HG02798 (cell line): Measurements from ENCODE around the gene FUNDC2.
A peak's percentile ranks its signal among the peaks of the same experiment; 100 is the strongest.

Experiments used
- ATAC-seq: cut with Tn5 transposase; IDR thresholded peaks from one replicate; pipeline ENCODE4 v1.9.1; 2021; ENCODE audit warnings: mild to moderate bottlenecking; ENCODE audit not compliant: unreplicated experiment, poor library complexity

FUNDC2 gene

DNA sequence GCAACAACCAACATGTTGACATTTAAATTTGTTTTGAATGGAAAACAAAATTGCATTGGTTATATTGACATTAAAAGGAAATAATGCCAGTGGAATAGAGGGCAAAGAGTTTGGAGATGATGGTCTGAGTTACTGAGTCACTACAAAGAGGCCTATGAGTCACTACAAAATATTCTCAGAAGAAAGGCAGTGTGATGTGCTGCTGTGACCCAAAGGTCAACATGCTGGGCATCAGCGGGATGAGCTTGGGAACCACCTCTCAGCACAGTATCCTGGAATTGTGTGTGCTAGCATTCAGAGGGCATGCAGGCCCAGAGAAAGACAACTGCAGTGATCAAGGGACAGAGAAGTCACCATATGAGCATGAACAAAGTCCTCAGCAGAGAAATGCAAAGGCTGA is 41.5 kb downstream of the FUNDC2 start:
- no peak for ATAC-seq

DNA sequence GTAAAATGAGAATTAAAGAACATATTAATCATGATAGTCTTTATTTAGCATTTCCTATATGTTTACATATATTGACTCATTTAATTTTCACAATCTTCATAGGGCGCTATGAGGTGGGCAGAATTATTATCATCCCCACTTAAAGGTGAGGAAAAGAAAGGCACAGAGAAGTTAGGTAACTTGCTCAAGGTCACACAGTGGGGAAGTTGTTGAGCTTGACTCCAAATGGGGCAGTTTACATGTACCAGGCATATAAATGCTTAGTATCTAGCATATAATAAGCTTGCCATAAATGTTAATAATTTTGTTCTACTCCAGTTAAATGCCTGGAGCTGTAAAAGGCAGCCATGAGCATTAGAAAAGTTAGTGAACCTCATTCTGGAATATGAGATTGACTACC is 42.8 kb downstream of the FUNDC2 start:
- no peak for ATAC-seq

DNA sequence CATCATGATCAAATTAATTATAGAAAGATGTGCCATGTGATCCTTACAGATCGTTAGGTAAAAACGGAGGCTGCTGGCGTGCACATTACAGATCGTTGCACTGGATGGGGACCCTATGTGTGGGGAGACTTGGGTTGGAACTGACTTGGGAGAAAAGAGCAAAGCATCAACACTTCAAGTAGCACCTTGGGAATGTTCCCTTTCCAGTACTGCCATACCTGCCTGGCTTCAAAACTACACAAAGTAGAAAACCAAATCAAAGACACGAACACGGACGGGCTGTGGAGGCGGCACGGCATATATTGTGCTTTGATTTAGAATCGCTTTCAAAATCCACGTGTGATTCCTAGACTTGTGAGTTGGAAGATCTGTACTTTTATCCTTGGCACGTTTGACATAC is 43.4 kb downstream of the FUNDC2 start:
- ATAC-seq, result no peak

DNA sequence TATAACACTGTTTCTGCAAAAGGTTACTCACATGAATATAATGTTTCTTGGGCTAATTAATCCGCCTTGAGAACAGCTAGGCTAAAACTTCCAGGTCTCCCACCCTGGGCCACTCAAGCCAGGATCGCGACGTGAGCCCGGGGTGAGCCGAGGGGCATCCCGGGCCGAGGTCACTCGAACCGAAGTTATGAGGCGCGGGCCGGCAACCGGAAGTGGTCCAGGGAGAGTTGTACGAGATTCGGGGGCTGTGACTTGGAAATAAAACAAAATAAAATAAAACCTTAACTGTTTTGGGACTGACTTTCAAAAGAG is 44.0 kb downstream of the FUNDC2 start:
- peak; percentile 29 for ATAC-seq

DNA sequence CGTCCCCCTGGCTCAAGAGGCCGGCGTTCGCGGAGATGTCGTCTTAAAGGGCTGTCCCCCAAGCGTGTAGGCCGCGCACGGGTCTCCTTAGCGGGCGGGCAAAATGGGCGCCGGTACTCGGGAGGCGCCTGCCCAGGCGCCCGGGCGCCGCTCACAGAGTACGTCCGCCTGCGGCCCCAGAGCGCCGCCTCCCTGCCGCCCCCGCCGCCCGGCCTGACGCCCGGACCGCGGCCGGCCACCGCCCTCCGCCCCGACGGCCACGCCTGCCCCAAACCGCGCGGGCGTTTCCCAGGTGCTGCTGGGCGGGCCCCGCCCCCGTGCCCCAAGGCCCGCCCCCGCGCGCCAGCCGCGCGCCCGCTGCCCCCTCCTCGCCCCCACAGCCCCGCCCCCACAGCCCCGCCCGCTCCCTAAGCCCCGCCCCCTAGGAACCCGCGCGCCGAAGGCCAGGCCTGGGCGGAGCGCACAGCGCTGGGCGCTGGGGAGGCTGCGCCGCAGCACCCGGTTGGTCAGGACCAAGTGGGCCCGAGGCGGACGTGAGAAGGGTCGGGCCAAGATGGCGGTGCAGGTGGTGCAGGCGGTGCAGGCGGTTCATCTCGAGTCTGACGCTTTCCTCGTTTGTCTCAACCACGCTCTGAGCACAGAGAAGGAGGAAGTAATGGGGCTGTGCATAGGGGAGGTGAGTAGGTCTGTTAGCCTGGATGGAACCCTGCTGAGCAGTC is 44.5 kb downstream of the FUNDC2 start, which contains the start of the genes BRCC3, CMC4 and MTCP1:
BRCC3 (plus strand) TSS at position 534 of the 719 bp plus-strand sequence; CDS start at position 554, 20 bp downstream.
CMC4 (minus strand) TSS at position 162 of the 719 bp plus-strand sequence. CDS start 7,113 bp downstream, outside the sequence.
MTCP1 (minus strand) TSS at position 162 of the 719 bp plus-strand sequence. CDS start 5,126 bp downstream, outside the sequence.
- ATAC-seq, result peak; percentile 94

DNA sequence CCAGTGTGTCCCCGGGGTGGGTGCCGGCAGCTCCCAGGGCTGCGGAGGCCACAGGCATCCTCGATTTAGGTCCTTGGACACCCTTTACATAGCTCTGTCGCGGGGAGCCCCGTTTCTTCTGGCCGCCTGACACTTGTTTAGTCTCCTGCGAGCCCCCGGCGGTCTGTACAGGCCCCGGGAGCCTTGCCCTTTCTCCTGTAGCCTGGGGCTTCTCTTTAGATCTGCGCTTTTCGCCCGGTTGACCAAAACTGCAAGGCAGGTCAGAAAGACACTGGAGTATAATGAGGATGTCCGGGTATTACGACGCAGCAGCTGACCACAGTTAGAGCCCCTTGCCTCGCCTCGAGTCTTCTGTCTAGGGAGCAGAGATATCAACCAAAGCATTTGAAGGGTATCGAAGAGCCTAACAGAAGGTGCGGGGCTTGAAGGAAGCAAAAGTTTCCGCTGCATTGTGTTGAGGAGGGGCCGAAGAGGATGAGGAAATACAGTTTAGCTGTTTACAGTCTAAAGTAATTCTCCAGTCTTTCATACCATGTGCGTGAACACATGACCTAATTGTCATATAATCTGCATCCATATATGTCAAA is 45.1 kb downstream of the FUNDC2 start:
- ATAC-seq, result no peak

DNA sequence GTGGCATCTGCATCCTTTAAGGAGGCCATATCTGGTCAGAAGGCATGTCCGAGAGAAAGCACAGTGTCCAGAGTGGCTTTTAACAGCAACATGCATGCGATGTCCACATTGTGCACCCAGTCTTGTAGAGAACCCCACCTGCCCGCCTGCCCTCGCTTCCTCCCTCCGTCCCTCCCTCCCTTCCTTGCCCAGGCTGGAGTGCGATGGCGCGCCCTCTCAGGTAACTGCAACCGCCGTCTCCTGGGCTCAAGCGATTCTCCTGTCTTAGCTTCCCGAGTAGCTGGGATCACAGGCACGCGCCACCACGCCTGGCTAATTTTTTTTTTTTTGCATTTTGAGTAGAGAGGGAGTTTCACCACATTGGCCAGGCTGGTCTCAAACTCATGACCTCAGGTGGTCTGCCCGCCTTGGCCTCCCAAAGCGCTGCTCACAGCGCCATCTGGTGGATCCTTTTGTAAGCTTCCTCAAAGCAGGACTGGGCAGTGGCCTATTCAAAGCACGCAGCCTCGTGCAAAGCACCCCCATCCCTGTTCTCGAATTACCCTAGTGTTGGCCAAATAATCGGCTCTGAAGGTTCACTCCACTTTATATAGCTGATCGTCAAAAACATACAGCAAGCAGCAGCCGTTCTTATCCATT is 59.7 kb downstream of the FUNDC2 start:
- ATAC-seq, result no peak

DNA sequence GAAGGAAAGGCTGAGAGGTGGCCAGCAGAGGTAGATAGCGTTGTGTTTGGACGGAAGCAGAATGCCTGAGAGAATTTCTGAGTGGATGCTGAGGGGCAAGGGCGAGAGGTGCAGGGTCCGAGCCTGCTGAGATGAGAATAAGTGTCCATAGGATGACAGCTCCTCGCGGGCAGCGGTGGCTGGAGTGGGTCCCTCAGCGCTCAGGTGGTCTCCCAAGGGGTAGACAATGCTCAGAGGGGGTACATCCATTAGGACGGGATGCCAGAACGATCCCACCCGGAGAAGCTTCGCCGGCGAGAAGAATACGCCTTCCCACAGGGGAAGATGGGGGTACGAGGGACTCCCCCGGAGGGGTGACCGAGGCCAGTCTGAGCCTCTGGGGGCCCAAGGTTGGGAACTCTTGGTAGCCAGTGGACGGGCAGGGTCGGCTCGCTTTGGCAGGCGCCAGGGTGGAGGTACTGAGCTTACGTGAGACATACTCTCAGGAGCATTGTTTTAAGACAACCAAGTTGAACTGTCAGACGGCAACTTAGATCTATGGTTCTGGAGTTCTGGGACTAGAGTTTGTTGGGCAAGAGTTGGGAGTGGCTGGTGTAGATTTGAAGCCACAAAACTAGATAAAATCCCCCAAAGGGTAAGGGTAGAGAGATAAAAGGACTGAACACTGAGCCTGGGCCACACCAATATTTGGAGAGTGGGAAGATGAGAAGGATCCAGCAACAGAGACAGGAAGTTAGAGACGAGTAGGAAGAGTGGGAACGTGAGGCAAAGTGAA is 60.5 kb downstream of the FUNDC2 start:
- ATAC-seq, result no peak

DNA sequence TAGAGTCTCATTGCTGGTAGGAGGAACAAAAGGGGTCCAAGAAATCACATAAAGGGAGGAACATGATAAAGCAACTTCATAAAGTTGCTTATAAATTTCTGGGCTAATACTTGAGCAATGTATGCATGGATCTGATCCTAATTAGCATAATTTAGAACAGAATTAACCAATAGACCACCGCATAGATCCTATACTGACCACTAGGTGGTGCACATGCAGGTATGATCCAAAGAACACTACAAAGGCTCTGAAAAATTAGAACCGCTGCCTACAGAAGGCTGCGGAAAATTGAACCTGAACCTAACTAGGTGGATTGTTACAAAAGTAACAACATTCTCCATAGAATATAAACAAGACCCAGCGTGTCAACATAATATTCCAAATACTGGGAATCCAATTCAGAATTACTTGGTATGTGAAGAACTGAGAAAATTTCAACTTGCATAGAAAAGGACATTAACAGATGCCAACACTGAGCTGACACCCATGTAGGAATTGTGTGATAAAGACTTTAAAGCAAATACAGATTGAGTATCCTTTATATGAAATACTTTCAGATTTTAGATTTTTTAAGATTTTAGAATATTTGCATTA is 67.9 kb downstream of the FUNDC2 start:
- no peak for ATAC-seq

DNA sequence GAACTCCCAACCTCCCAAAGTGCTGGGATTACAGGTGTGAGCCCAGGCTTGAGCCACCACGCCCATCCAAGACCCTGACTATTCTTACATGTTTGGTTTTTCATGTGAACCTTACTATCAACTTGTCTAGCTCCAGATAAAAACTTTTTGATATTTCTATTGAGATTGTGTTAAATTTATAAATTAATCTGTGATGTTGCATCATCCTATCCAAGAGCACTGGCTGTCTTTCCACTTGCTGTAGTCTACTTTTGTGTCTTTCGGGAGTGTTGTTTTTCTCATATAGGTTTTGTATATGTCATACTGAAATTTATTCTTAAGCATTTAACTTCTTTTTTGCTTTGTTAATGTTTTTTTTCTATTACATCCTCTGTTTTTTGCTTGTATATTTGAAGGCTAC is 79.3 kb downstream of the FUNDC2 start:
- no peak for ATAC-seq

DNA sequence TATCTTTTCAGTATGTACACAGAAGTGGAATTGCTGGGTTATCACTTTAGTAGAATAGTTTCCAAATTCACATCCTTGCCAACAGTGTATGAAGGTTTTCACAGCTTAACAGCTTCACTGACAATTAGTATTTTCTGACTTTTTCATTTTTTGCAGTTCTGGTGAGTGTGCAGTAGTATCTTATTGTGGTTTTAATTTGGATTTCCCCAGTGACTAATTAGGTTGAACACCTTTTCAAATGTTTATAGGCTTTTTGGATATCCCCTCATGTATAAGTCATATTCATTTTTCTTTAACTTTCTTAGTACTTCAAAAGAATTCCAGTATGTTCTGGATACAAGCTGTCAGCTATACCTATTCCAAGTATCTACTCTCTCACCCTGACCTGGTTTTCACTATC is 81.8 kb downstream of the FUNDC2 start:
- no peak for ATAC-seq
